Measurements from ENCODE around the gene ABCG2.

DNA sequence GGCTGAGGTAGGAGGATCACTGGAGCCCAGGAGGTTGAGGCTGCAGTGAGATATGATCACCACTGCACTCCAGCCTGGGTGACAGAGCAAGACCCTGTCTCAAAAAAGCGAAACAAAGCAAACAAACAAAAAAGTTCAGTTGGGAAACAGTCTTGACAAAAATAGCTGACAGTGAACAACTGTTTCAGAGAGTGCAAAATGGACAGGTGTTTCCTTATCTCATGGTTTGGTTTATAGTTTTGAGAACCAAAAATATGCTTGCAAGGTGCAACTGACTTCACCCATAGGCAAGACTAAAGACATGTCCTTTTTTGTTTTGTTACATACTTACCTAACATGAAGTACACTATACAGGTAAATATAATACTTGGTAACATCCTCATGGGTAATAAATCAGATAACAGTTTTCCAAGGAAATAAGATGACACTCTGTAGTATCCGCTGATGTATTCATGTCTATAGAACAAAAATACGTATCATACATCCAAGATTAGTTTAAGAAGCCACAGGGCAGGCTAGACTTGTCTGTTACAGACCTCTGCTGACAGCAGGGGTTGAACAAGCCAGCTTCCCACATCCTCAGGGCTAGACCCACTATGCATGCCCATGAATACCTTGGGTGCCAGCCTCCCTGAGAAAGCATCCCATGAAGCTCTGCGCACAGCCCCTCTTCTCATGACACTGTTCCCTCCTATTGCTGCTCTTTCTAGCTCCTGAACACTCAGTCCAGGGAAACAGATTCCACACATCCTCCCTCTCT is 59.3 kb downstream of the ABCG2 start:
- no peak for TF ChIP-seq FOXM1 (IDR thresholded peaks at IDR 0.05; ENCODE audit: borderline replicate concordance)
- no peak for TF ChIP-seq TARDBP (IDR thresholded peaks at IDR 0.05)
- TF ChIP-seq NFRKB (IDR thresholded peaks at IDR 0.05): no peak
- TF ChIP-seq ZNF384 (IDR thresholded peaks at IDR 0.05): no peak
- TF ChIP-seq SP1 (IDR thresholded peaks at IDR 0.05): no peak
- no peak for TF ChIP-seq ARNT (IDR thresholded peaks at IDR 0.05)
- no peak for TF ChIP-seq L3MBTL2 (conservative IDR thresholded peaks at IDR 0.05)

All from HEK293T (cell line).